HepG2 (cell line): ENCODE measurements around the gene ALDH1L2.

Source experiments
- ZNF672 ChIP-seq: sonication (generic); formaldehyde crosslinking; IDR thresholded peaks from 2 replicates; pipeline ENCODE4 v1.8.1; 2022; ENCODE audit warnings: missing genetic modification reagents
- TF ChIP-seq, protein P1 (sequence below): IDR thresholded peaks from 2 replicates; pipeline ENCODE4 v1.6.1; 2016; ENCODE audit warnings: low read depth, control low read depth
- TF ChIP-seq, protein P2 (sequence below): sonication (generic); formaldehyde crosslinking; IDR thresholded peaks from 2 replicates; pipeline ENCODE4 v1.8.1; 2022; ENCODE audit warnings: low read depth, mild to moderate bottlenecking, missing genetic modification reagents

DNA sequence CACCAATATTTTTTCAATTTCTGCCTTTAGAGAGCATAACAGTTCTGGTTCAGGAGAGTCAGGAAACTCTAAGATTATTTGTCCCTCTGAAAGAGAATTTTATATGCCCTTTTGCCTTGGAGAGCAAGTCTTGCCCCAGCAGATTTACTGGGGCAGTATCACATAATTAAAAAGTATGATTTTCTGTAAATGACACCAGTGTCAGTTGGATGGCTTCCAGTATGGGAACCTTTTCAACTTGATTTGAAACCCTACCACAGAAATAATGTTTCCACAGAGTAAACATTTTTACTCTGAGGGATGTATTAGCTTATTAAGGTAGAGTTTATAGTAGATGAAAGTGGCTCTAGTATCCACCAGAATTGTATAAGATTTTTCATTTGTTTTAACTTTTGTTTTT lies 82.8 kb downstream of the ALDH1L2 start:
- no peak for TF ChIP-seq ZNF672 (CRISPR knock-in tag)
- TF ChIP-seq, protein P1, sequence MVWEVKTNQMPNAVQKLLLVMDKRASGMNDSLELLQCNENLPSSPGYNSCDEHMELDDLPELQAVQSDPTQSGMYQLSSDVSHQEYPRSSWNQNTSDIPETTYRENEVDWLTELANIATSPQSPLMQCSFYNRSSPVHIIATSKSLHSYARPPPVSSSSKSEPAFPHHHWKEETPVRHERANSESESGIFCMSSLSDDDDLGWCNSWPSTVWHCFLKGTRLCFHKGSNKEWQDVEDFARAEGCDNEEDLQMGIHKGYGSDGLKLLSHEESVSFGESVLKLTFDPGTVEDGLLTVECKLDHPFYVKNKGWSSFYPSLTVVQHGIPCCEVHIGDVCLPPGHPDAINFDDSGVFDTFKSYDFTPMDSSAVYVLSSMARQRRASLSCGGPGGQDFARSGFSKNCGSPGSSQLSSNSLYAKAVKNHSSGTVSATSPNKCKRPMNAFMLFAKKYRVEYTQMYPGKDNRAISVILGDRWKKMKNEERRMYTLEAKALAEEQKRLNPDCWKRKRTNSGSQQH (CRISPR knock-in tag) = no peak
- TF ChIP-seq, protein P2, sequence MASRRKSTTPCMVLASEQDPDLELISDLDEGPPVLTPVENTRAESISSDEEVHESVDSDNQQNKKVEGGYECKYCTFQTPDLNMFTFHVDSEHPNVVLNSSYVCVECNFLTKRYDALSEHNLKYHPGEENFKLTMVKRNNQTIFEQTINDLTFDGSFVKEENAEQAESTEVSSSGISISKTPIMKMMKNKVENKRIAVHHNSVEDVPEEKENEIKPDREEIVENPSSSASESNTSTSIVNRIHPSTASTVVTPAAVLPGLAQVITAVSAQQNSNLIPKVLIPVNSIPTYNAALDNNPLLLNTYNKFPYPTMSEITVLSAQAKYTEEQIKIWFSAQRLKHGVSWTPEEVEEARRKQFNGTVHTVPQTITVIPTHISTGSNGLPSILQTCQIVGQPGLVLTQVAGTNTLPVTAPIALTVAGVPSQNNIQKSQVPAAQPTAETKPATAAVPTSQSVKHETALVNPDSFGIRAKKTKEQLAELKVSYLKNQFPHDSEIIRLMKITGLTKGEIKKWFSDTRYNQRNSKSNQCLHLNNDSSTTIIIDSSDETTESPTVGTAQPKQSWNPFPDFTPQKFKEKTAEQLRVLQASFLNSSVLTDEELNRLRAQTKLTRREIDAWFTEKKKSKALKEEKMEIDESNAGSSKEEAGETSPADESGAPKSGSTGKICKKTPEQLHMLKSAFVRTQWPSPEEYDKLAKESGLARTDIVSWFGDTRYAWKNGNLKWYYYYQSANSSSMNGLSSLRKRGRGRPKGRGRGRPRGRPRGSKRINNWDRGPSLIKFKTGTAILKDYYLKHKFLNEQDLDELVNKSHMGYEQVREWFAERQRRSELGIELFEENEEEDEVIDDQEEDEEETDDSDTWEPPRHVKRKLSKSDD (CRISPR knock-in tag) = no peak
